ENCODE results near the gene ZFAND3. TPM values are rescaled to one million over a fixed set of nuclear protein-coding genes. Genes with fewer than 3 reads are reported as not detected.

Gene ZFAND3
- total and polyA plus RNA-seq, 2 of the 4 experiments (the other 2 are of a cell fraction): 10.9 to 26.7 TPM

- TF ChIP-seq, protein P1, sequence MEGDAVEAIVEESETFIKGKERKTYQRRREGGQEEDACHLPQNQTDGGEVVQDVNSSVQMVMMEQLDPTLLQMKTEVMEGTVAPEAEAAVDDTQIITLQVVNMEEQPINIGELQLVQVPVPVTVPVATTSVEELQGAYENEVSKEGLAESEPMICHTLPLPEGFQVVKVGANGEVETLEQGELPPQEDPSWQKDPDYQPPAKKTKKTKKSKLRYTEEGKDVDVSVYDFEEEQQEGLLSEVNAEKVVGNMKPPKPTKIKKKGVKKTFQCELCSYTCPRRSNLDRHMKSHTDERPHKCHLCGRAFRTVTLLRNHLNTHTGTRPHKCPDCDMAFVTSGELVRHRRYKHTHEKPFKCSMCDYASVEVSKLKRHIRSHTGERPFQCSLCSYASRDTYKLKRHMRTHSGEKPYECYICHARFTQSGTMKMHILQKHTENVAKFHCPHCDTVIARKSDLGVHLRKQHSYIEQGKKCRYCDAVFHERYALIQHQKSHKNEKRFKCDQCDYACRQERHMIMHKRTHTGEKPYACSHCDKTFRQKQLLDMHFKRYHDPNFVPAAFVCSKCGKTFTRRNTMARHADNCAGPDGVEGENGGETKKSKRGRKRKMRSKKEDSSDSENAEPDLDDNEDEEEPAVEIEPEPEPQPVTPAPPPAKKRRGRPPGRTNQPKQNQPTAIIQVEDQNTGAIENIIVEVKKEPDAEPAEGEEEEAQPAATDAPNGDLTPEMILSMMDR (conservative IDR thresholded peaks at IDR 0.05; ENCODE audit: low read depth, low read length): no peak
Observed at GRCh38 chr6:37903351-37904340, 84.1 kb downstream of the ZFAND3 start (continued).

DNA sequence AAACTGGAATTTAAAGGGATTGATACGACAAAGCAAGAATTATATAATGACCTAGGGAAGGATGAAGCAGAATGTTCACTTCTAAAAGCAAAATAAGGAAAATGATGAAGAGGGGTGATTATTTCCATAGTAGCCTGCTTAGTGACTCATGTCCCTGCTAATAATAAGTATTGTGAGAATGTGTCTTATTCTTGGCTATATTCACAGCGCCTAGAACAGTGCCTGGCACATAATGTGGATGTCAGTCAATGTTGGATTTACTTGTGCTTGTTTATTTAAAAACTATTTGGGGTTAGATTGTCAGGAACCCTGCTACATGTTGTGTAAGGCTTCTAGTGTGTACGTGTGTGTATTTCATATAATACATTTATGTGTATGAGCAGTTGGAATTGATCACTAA lies 85.1 kb downstream of the ZFAND3 start:
- peaks cover 86% of the 10 kb centered on the region for H4K20me1 ChIP-seq (ENCODE audit: insufficient read depth, low read length)
- WGBS, 2 experiments (ENCODE audit: extremely low coverage in 2 of 2, insufficient read length in 1 of 2): 100% methylated on average over 1 of the region's 3 CpGs; no CpG with 5 or more reads in 1 of the 2 experiments
- H2AFZ ChIP-seq (replicated peaks; ENCODE audit: low read length, poor library complexity): no peak overlapping the region
- H3K56ac ChIP-seq (ENCODE audit: extremely low read depth, insufficient read depth, low read length): no peak overlapping the region
- no peak overlapping the region for H4K5ac ChIP-seq (ENCODE audit: low read depth, low read length)
- H2AK5ac ChIP-seq (ENCODE audit: low read depth, low read length): no peak overlapping the region
- peaks cover 16% of the 10 kb centered on the region for H3K9me1 ChIP-seq (ENCODE audit: insufficient read depth, low read length)
- H2BK120ac ChIP-seq (ENCODE audit: low read depth, low read length): no peak overlapping the region
- no peaks in the 10 kb centered on the region for H3K9me3 ChIP-seq (ENCODE audit: control insufficient read depth, insufficient read depth, low read length)
- no peaks in the 10 kb centered on the region for H3K36me3 ChIP-seq (ENCODE audit: control insufficient read depth, insufficient read depth, low read length)
- H3K23ac ChIP-seq (ENCODE audit: low read depth, low read length): no peak overlapping the region
- no peak for DNase-seq
- H2AK9ac ChIP-seq (replicated peaks; ENCODE audit: low read depth, low read length, poor library complexity): no peak overlapping the region
- ChIA-PET CTCF (no interaction called here), POLR2A (ENCODE audit: unreplicated experiment) (no interaction called here)
- dilution Hi-C loops (cut with HindIII; ENCODE audit: low sequenced_read_pairs, unreplicated experiment) (no loop called here), intact Hi-C loops (cut with micrococcal nuclease) (no loop called here), in situ Hi-C loops (cut with MboI; ENCODE audit: low sequenced_read_pairs) (no loop called here)
- no TSS peak for BruUV-seq (replicated peaks)
- no peak overlapping the region for H3K18ac ChIP-seq (ENCODE audit: low read depth, low read length)
- no peak for ATAC-seq (ENCODE audit: low read depth)
- H3K79me1 ChIP-seq (ENCODE audit: low read depth in 1 of 2, low read length in 2 of 2): peaks cover 17 to 73% of the 10 kb centered on the region in 2 experiments
- peaks cover 2% of the 10 kb centered on the region for H3K4me1 ChIP-seq (ENCODE audit: control insufficient read depth, insufficient read depth, low read length)
- H3K4me3 ChIP-seq (ENCODE audit: insufficient read depth, low read depth, low read length): no peak overlapping the region
- no peak overlapping the region for H2BK5ac ChIP-seq (ENCODE audit: low read depth, low read length, poor library complexity, severe bottlenecking)
- no peak overlapping the region for H4K91ac ChIP-seq (ENCODE audit: insufficient read depth, low read depth, low read length)
- no peak overlapping the region for H3K14ac ChIP-seq (replicated peaks; ENCODE audit: low read depth, low read length)
- H2BK20ac ChIP-seq (ENCODE audit: low read depth, low read length): no peak overlapping the region
- no peak overlapping the region for H2BK15ac ChIP-seq (ENCODE audit: low read depth, low read length)
- no peak overlapping the region for H3K9ac ChIP-seq (ENCODE audit: low read depth, low read length)
- H3K27me3 ChIP-seq (ENCODE audit: control insufficient read depth, insufficient read depth, low read length): no peaks in the 10 kb centered on the region
- H3K27ac ChIP-seq (ENCODE audit: insufficient read depth, low read length): no peak overlapping the region
- H4K8ac ChIP-seq (ENCODE audit: low read depth in 2 of 2, low read length in 2 of 2): no peak overlapping the region
- H3K4me2 ChIP-seq (ENCODE audit: low read depth, low read length): no peak overlapping the region
- no peak overlapping the region for H3K4ac ChIP-seq (ENCODE audit: low read depth, low read length)
- no peak for TF ChIP-seq BHLHE40 (IDR thresholded peaks at IDR 0.05; ENCODE audit: low read depth, low read length)
- no peak for TF ChIP-seq RAD21 (IDR thresholded peaks at IDR 0.05; ENCODE audit: low read length)
- TF ChIP-seq MXI1 (IDR thresholded peaks at IDR 0.05; ENCODE audit: borderline replicate concordance, low read depth, low read length): no peak
- no peak for TF ChIP-seq USF2 (IDR thresholded peaks at IDR 0.05; ENCODE audit: low read depth, low read length)
- TF ChIP-seq FOS (IDR thresholded peaks at IDR 0.05; ENCODE audit: low read depth, low read length): no peak
- TF ChIP-seq, protein P2, sequence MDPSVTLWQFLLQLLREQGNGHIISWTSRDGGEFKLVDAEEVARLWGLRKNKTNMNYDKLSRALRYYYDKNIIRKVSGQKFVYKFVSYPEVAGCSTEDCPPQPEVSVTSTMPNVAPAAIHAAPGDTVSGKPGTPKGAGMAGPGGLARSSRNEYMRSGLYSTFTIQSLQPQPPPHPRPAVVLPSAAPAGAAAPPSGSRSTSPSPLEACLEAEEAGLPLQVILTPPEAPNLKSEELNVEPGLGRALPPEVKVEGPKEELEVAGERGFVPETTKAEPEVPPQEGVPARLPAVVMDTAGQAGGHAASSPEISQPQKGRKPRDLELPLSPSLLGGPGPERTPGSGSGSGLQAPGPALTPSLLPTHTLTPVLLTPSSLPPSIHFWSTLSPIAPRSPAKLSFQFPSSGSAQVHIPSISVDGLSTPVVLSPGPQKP (IDR thresholded peaks at IDR 0.05; ENCODE audit: borderline replicate concordance, low read depth, low read length): no peak
- TF ChIP-seq SMC3 (IDR thresholded peaks at IDR 0.05; ENCODE audit: low read depth, low read length): no peak
- TF ChIP-seq POLR2A (IDR thresholded peaks at IDR 0.05; ENCODE audit: low read depth, low read length): no peak

All from IMR-90 (cell line).